ENCODE data around the gene PJVK.
"Not testable (repeated sequence)": the region's sequence is repeated elsewhere in the genome, so short reads cannot be mapped to it uniquely, and the experiment has no call there.

Gene PJVK

DNA sequence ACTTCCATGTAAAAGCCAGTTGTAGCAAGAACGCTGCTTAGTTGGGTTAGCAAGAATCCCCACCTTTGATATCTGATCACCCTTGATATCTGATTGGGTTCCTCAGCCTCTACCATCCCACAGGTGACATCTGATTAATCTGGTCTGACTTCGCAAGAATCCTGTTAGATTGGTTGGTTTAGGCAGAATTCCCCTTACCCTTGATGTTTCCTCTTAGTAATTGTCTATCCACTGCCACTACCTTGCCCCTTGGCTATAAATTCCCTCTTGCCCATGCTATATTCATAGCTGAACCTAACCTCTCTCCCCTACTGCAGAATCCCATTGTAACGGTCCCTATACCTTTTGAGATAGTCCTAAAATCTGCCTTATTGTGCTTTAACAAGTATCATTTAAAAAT lies 33.3 kb upstream of the PJVK start:
- Histone ChIP-seq H3K9ac (ENCODE audit: low read depth, low read length) (no peak overlapping the region), H3K4me3 (ENCODE audit: low read length) (no peak overlapping the region), H3K27ac (ENCODE audit: low read depth, low read length) (no peak overlapping the region), H3K36me3 (ENCODE audit: insufficient read depth, low read length) (no peaks in the 10 kb centered on the region), H3K27me3 (ENCODE audit: insufficient read depth, low read length) (no peaks in the 10 kb centered on the region), H3K9me3 (ENCODE audit: insufficient read depth, low read depth, low read length) (no peaks in the 10 kb centered on the region), H3K4me1 (ENCODE audit: insufficient read depth, low read length) (no peaks in the 10 kb centered on the region)
- 96% methylated on average over 3 of the region's 3 CpGs for WGBS

DNA sequence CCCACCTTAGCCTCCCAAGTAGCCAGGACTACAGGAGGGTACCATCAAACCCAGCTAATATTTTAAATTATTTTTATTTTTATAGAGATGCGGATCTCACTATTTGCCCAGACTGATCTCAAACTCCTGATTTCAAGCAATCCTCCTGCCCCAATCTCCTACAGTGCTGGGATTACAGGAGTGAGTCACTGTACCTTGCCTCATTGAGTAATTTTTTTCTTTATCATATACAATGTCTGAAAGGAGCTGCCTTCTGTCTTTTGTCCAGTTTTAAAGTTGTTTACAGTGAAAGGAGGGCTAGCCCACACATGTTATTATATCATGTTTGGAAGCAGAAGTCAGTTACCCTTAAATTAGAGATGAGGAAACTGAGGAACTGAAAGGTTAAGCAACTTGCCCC lies 32.8 kb upstream of the PJVK start:
- Histone ChIP-seq H3K36me3 (ENCODE audit: insufficient read depth, low read length) (no peaks in the 10 kb centered on the region), H3K27ac (ENCODE audit: low read depth, low read length) (no peak overlapping the region), H3K4me3 (ENCODE audit: low read length) (no peak overlapping the region), H3K27me3 (ENCODE audit: insufficient read depth, low read length) (no peaks in the 10 kb centered on the region), H3K9ac (ENCODE audit: low read depth, low read length) (no peak overlapping the region), H3K9me3 (ENCODE audit: insufficient read depth, low read depth, low read length) (no peaks in the 10 kb centered on the region), H3K4me1 (ENCODE audit: insufficient read depth, low read length) (no peaks in the 10 kb centered on the region)
- WGBS: 71% methylated on average over 1 of the region's 1 CpG

DNA sequence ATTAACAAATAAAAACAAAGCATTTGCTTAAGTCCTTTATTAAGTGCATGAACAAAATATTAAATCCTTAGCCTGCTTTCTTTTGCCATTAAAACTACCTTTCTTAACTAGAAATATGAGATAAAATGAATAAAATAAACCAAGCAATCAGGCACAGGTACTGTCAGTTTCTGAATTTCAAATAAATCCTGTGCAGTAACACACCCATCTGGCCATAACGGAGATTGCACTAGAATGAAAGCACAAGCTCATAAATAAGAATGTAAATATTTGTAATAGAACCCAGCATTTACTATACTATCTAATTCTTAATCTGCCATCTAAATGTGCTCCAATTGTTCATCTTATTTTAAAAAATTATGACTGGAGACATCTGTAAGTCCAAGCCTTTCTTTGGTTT lies 32.1 kb upstream of the PJVK start:
- Histone ChIP-seq H3K27me3 (ENCODE audit: insufficient read depth, low read length) (no peaks in the 10 kb centered on the region), H3K9me3 (ENCODE audit: insufficient read depth, low read depth, low read length) (no peaks in the 10 kb centered on the region), H3K4me1 (ENCODE audit: insufficient read depth, low read length) (no peaks in the 10 kb centered on the region), H3K9ac (ENCODE audit: low read depth, low read length) (no peak overlapping the region), H3K4me3 (ENCODE audit: low read length) (no peak overlapping the region), H3K36me3 (ENCODE audit: insufficient read depth, low read length) (no peaks in the 10 kb centered on the region), H3K27ac (ENCODE audit: low read depth, low read length) (no peak overlapping the region)
- 80% methylated on average over 1 of the region's 1 CpG for WGBS

DNA sequence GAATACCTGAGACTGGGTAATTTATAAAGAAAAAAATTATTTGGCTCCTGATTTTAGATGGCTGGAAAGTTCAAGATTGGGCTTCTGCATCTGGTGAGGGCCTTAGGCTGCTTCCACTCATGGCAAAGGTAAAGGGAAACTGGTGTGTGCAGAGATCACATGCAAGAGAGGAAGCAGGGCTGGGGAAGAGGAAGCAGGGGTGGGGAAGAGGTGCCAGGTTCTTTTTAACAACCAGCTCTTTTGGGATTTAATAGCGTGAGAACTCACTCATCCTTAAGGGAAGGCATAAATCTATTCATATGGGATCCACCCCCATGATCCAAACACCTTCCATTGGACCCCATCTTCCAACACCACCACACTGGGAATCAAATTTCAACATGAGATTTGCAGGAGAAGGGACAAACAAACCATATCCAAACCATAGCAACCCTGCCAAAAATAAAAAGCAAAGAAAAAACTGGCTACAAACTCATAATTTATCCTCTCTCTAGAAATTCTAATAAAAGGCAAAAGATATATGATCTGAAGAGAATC lies 30.6 kb upstream of the PJVK start:
- 100% methylated on average over 1 of the region's 1 CpG for WGBS
- no peaks in the 10 kb centered on the region for H3K36me3 ChIP-seq (ENCODE audit: insufficient read depth, low read length)
- H3K27ac ChIP-seq (ENCODE audit: low read depth, low read length): no peak overlapping the region

DNA sequence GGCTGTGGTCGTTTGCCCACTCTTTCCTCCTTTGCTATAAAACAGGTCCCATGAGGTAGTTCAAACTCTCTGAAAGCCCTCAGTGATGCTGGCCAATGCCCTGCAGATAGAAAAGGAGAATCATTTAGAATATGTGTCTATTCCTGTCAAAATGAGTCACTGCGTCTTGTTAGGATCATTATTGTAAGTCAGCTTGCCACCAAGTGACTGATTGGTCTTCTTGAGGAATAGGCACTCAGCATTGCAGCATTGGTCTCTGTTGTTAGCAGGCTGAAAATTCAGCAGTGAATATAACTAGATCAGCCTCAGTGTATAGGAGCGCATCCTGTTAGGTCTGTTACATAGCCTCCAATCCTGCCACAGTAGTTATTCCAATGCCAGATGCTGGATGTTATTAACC lies 29.1 kb upstream of the PJVK start:
- no peaks in the 10 kb centered on the region for H3K4me1 ChIP-seq (ENCODE audit: insufficient read depth, low read length)
- H3K9me3 ChIP-seq (ENCODE audit: insufficient read depth, low read depth, low read length): no peaks in the 10 kb centered on the region
- H3K4me3 ChIP-seq (ENCODE audit: low read length): no peak overlapping the region
- no peaks in the 10 kb centered on the region for H3K27me3 ChIP-seq (ENCODE audit: insufficient read depth, low read length)
- H3K36me3 ChIP-seq (ENCODE audit: insufficient read depth, low read length): peaks cover 7% of the 10 kb centered on the region
- 72% methylated on average over 3 of the region's 3 CpGs for WGBS
- no peak overlapping the region for H3K27ac ChIP-seq (ENCODE audit: low read depth, low read length)
- H3K9ac ChIP-seq (ENCODE audit: low read depth, low read length): no peak overlapping the region

More for the DNA sequence above, 30.6 kb upstream of the PJVK start:
- Histone ChIP-seq H3K27me3 (ENCODE audit: insufficient read depth, low read length) (no peaks in the 10 kb centered on the region), H3K9me3 (ENCODE audit: insufficient read depth, low read depth, low read length) (no peaks in the 10 kb centered on the region), H3K4me3 (ENCODE audit: low read length) (no peak overlapping the region), H3K9ac (ENCODE audit: low read depth, low read length) (no peak overlapping the region), H3K4me1 (ENCODE audit: insufficient read depth, low read length) (no peaks in the 10 kb centered on the region)

DNA sequence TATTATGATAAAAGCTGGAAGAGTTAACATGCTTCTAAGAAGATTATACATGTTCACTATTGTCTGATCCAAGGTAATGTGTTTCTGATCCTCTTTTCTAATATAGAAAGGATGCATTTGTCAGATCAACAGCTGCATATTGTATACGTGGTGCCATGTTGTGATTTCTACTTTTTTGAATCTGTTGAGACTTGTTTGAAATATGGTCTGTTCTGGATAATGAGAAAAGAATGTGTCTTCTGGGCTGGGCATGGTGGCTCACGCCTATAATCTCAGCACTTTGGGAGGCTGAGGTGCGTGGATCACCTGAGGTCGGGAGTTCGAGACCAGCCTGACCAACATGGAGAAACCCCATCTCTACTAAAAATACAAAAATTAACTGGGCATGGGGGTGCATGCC lies 27.4 kb upstream of the PJVK start:
- H3K9me3 ChIP-seq (ENCODE audit: insufficient read depth, low read depth, low read length); H3K4me3 ChIP-seq (ENCODE audit: low read length); H3K27me3 ChIP-seq (ENCODE audit: insufficient read depth, low read length); H3K4me1 ChIP-seq (ENCODE audit: insufficient read depth, low read length); H3K9ac ChIP-seq (ENCODE audit: low read depth, low read length); H3K27ac ChIP-seq (ENCODE audit: low read depth, low read length): not testable (repeated sequence)
- WGBS: 97% methylated on average over 5 of the region's 5 CpGs
- H3K36me3 ChIP-seq (ENCODE audit: insufficient read depth, low read length): peaks cover 11% of the 10 kb centered on the region

DNA sequence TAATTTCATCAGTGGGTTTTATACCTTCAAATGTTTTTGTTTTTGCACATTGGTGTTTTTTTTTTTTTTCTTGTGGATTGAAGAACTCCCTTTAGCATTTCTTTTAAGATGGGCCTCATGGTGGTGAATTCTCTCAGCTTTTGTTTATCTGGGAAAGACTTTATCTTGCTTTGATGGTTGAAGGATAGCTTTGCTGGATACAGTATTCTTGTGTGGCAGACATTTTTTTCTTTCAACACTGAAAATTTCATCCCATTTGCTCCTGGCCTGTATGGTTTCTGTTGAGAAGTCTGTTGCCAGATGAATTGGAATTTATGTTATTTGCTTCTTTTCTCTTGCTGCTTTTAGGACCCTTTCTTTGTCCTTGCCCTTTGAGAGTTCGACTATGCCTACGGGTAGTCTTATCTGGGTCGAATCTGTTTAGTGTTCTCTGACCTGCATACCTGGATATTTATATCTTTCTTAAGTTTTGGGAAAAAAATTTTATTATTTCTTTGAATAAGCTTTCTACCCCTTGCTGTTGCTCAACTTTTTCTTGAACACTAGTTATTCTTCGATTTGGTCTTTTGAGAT lies 25.8 kb upstream of the PJVK start:
- no peaks in the 10 kb centered on the region for H3K27me3 ChIP-seq (ENCODE audit: insufficient read depth, low read length)
- no peaks in the 10 kb centered on the region for H3K4me1 ChIP-seq (ENCODE audit: insufficient read depth, low read length)
- no peak overlapping the region for H3K9ac ChIP-seq (ENCODE audit: low read depth, low read length)
- no peaks in the 10 kb centered on the region for H3K9me3 ChIP-seq (ENCODE audit: insufficient read depth, low read depth, low read length)
- WGBS: 100% methylated on average over 4 of the region's 4 CpGs
- H3K4me3 ChIP-seq (ENCODE audit: low read length): no peak overlapping the region
- H3K36me3 ChIP-seq (ENCODE audit: insufficient read depth, low read length): peaks cover 25% of the 10 kb centered on the region
- H3K27ac ChIP-seq (ENCODE audit: low read depth, low read length): no peak overlapping the region

DNA sequence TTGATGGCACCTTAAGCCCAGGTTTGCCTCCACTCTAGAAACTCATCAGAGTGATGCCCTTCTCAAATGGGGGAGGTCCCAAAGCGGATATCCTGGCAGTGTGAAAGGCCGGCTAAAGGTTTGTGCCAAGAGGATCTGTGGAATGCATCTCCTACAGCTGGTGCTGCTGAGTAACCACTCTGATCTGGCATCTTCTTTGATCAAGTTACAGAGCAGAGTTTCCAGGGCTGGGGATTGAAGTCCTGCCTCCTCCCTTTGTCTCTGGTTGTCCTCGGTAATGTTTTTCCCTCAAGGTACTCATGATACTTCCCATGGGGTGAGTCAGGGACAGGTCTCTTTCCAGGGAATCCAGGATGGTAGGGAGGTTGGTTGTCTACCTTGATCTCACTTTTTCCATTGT lies 24.8 kb upstream of the PJVK start:
- H3K27me3 ChIP-seq (ENCODE audit: insufficient read depth, low read length): no peaks in the 10 kb centered on the region
- H3K27ac ChIP-seq (ENCODE audit: low read depth, low read length): no peak overlapping the region
- no peaks in the 10 kb centered on the region for H3K9me3 ChIP-seq (ENCODE audit: insufficient read depth, low read depth, low read length)
- no peaks in the 10 kb centered on the region for H3K4me1 ChIP-seq (ENCODE audit: insufficient read depth, low read length)
- WGBS: 95% methylated on average over 3 of the region's 3 CpGs
- H3K9ac ChIP-seq (ENCODE audit: low read depth, low read length): no peak overlapping the region
- H3K4me3 ChIP-seq (ENCODE audit: low read length): no peak overlapping the region
- H3K36me3 ChIP-seq (ENCODE audit: insufficient read depth, low read length): peaks cover 35% of the 10 kb centered on the region

DNA sequence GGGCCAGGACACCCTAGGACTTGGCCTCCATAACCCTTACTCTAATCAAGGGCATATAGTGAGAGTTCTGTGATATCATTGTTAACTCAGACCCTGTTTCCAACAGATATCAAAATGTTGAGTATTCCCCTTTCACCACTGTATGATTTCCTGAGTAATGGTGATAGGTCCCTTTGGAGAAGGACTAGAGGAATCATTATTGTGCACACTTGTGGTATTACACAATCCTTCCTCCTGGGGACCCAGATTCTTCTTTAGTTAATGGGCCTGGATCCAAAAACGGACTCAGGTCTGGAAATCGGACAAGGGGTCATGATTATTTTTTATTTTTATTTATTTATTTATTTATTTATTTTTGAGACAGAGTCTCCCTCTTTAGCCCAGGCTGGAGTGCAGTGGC lies 23.7 kb upstream of the PJVK start:
- H3K9ac ChIP-seq (ENCODE audit: low read depth, low read length): no peak overlapping the region
- H3K4me3 ChIP-seq (ENCODE audit: low read length): no peak overlapping the region
- 83% methylated on average over 1 of the region's 2 CpGs for WGBS
- no peaks in the 10 kb centered on the region for H3K4me1 ChIP-seq (ENCODE audit: insufficient read depth, low read length)
- H3K27ac ChIP-seq (ENCODE audit: low read depth, low read length): no peak overlapping the region
- no peaks in the 10 kb centered on the region for H3K9me3 ChIP-seq (ENCODE audit: insufficient read depth, low read depth, low read length)
- H3K36me3 ChIP-seq (ENCODE audit: insufficient read depth, low read length): peaks cover 46% of the 10 kb centered on the region
- no peaks in the 10 kb centered on the region for H3K27me3 ChIP-seq (ENCODE audit: insufficient read depth, low read length)

DNA sequence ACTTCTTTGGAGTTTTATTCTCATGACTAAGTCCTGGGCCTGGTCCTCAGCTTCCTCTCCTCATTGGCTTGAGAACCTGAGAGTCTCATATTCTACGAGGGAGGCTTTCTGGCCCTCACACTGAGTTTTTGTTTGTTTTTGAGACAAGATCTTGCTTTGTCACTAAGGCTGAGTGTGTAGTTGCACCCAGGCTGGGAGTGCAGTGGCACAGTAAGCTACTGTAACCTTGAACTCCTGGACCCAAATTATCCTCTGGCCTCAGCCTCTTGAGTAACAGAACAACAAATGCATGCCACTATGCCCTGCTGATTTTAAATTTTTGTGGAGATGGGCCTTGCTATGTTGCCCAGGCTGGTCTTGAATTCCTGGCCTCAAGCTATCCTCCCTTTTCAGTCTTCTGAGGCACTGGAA lies 22.8 kb upstream of the PJVK start:
- H3K27ac ChIP-seq (ENCODE audit: low read depth, low read length): no peak overlapping the region
- WGBS: 88% methylated on average over 1 of the region's 1 CpG
- peaks cover 55% of the 10 kb centered on the region for H3K36me3 ChIP-seq (ENCODE audit: insufficient read depth, low read length)

DNA sequence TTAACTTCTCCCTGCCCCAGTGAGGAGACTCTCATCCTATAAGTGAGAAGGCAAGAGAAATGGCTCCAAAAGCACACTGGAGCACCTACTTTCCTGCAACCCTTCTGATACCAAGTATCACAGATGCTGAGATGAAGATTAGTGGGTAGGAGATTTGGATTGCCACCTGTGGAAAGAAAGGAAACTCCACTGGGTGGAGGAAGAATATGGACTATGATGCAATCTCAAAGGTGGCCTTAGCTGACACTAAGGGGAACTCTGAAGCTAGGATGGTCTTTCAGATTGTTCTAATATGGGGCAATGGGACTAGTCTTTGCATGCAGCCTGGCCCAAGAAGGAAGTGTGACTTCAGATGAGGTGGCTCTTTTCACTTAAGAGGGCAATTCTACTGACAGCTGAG lies 21.8 kb upstream of the PJVK start:
- Histone ChIP-seq H3K27ac (ENCODE audit: low read depth, low read length) (no peak overlapping the region), H3K36me3 (ENCODE audit: insufficient read depth, low read length) (peaks cover 64% of the 10 kb centered on the region), H3K4me1 (ENCODE audit: insufficient read depth, low read length) (no peaks in the 10 kb centered on the region), H3K4me3 (ENCODE audit: low read length) (no peak overlapping the region), H3K27me3 (ENCODE audit: insufficient read depth, low read length) (no peaks in the 10 kb centered on the region), H3K9me3 (ENCODE audit: insufficient read depth, low read depth, low read length) (no peaks in the 10 kb centered on the region), H3K9ac (ENCODE audit: low read depth, low read length) (no peak overlapping the region)

More for the DNA sequence above, 22.8 kb upstream of the PJVK start:
- Histone ChIP-seq H3K4me1 (ENCODE audit: insufficient read depth, low read length) (no peaks in the 10 kb centered on the region), H3K9ac (ENCODE audit: low read depth, low read length) (no peak overlapping the region), H3K4me3 (ENCODE audit: low read length) (no peak overlapping the region), H3K9me3 (ENCODE audit: insufficient read depth, low read depth, low read length) (no peaks in the 10 kb centered on the region), H3K27me3 (ENCODE audit: insufficient read depth, low read length) (no peaks in the 10 kb centered on the region)

DNA sequence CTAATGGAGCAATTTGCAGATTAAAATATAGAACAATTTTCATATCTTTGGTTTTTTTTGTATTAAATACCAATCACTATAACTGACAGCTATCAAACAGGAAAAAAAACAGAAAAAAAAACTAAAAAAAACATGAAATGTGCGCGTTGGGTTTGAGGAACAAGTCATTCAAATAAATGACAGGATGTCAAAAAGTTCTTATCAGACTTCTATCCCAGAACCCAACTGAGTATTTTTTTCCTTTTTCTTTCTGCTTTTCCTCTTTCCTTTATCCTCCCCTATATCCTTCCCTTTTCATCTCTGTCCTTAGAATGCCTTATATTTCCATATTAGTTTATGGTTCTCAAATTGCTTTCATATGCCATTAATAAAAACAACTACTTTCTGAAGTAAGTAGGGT lies 14.5 kb upstream of the PJVK start:
- no peak overlapping the region for H3K4me3 ChIP-seq (ENCODE audit: low read length)
- no peaks in the 10 kb centered on the region for H3K27me3 ChIP-seq (ENCODE audit: insufficient read depth, low read length)
- peaks cover 96% of the 10 kb centered on the region for H3K36me3 ChIP-seq (ENCODE audit: insufficient read depth, low read length)
- no peaks in the 10 kb centered on the region for H3K9me3 ChIP-seq (ENCODE audit: insufficient read depth, low read depth, low read length)
- H3K9ac ChIP-seq (ENCODE audit: low read depth, low read length): no peak overlapping the region
- no peak overlapping the region for H3K27ac ChIP-seq (ENCODE audit: low read depth, low read length)
- peaks cover 15% of the 10 kb centered on the region; the same call in 1 of the 2 replicates for H3K4me1 ChIP-seq (ENCODE audit: insufficient read depth, low read length)
- WGBS: 92% methylated on average over 2 of the region's 2 CpGs
